HG02943 (cell line): ENCODE data around the gene COMMD1.

Experiments used
- ATAC-seq: cut with Tn5 transposase; IDR thresholded peaks from one replicate; pipeline ENCODE4 v1.9.1; 2021; ENCODE audit warnings: mild to moderate bottlenecking, low read depth, moderate library complexity; ENCODE audit not compliant: unreplicated experiment

COMMD1 gene

DNA sequence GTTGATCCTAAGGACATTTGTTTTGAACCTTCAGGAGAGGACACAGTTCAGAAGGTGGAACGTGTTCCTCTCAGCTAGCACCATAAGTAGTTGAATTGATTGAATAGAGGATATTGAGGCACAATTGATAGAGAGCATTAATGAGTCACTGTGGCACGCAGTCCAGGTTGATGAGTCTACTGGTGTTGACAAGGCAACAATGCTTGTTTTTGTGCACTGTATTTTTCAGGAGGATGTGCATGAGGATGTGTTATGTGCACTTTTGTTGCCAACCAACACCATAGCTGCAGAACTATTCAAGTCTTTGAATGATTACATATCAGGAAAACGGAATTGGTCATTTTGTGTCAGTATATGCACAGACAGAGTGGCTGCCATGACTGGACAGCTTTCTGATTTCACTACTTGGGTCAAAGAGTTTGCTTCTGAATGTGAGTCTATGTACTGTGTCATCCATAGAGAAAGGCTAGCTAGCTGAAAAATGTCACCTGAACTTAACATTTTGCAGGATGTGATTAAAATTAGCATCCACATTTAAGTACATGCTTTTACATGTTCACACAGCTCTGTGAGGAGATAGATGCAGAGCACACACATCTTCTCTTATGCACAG, 150.4 kb downstream of the COMMD1 start:
- no peak for ATAC-seq

GRCh38 chr2:62056341-62056740, 150.9 kb downstream of the COMMD1 start:
- no peak for ATAC-seq

DNA sequence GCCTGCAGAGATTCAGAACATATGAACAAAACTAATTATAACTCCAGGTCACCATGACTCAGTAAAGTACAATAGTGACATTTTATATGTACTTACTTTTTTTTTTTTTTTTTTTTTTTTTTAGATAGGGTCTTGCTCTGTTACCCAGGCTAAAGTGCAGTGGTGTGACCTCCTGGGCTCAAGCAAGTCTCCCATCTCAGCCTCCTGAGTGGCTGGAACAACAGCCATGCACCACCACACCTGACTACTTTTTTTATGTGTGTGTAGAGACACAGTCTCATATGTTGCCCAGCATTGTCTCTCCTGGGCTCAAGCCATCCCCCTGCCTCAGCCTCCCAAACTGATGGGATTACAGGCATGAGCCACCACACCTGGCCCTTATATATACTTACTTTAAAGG, 159.8 kb downstream of the COMMD1 start:
- ATAC-seq: no peak

- no peak for ATAC-seq
Observed at GRCh38 chr2:62071126-62071598, 165.7 kb downstream of the COMMD1 start.

DNA sequence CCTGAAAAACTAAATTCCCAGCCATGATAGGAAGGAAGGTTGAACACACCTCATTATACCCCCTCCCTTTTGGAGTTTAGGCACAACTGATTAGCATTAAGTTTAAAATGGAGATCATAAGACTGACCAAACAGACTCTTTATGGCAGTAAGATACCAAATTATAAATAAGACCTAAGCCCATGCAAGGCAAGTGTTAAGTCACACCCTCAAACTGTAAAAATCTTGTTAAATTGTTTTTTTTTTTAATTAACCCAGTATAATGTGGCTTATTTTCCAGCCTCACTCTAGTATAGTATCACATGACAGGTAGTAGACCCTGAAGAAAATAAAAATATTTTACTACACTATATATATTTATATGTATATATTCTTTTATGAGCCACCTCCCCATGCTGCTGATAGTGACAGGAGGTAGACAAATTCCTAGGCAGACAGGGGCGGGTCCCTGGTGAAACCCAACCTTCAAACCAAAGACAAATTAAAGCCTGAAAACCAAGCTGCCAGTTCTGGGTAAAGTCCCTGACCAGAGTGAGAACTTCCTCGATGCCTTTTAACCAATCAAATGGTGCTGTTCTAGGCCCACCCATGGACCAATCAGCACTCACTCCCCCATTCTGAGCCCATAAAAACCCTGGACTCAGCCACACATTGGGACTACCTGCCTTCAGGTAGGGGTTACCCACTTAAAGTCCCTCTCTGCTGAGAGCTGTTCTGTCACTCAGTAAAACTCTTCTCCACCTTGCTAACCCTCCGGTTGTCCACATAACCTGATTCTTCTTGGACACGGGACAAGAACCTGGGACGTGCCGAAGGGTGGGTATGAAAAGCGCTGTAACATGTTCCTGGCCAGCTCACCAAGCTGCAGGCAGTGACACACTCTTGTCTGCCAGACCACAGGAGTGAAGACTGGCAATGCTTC, 166.5 kb downstream of the COMMD1 start:
- ATAC-seq: no peak

GRCh38 chr2:62074233-62074632, 168.8 kb downstream of the COMMD1 start:
- ATAC-seq: no peak

GRCh38 chr2:62076980-62077638, 171.6 kb downstream of the COMMD1 start:
- no peak for ATAC-seq

DNA sequence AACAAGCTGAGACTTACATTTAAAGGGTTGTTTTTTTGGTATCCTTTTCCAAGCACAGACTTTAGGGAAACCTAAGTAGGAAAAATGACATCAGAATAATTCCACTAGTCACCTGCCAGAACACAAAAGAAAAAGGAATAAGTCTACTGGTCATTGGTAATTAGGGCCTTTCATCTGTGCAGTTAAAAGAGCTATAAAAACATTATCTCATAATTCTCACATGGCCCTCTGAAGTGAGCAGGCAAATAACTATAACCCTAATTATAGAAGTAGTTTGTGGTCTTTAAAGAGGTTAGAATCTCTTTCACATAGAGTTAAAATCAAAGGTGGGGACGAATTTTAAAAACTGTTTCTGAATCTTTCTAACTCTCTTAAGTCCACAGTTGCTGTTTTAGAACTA, 179.3 kb downstream of the COMMD1 start:
- no peak for ATAC-seq

- no peak for ATAC-seq
Observed at GRCh38 chr2:62089658-62090057, 184.2 kb downstream of the COMMD1 start.

- no peak for ATAC-seq
Observed at GRCh38 chr2:62091471-62091870, 186.0 kb downstream of the COMMD1 start.

DNA sequence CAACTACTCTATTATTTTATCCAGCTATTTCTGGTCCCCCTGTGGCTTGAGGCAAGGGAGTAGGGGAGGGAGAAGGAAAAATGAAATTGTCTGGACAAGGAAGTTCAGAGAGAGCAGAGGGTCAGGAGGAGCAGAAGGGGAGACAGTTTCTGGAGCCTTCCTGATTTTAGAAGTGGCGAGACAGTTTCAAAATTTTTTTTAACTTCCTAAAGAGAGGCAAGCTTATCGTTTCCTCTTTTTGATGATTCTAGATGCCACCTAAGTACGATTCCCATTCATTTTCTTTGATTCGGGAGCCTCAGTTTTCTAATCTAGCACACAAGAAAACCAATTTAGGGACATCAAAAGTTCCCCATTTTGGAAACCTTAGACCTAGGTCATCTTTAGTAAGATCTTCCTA, 193.6 kb downstream of the COMMD1 start:
- peak; percentile 8 for ATAC-seq

DNA sequence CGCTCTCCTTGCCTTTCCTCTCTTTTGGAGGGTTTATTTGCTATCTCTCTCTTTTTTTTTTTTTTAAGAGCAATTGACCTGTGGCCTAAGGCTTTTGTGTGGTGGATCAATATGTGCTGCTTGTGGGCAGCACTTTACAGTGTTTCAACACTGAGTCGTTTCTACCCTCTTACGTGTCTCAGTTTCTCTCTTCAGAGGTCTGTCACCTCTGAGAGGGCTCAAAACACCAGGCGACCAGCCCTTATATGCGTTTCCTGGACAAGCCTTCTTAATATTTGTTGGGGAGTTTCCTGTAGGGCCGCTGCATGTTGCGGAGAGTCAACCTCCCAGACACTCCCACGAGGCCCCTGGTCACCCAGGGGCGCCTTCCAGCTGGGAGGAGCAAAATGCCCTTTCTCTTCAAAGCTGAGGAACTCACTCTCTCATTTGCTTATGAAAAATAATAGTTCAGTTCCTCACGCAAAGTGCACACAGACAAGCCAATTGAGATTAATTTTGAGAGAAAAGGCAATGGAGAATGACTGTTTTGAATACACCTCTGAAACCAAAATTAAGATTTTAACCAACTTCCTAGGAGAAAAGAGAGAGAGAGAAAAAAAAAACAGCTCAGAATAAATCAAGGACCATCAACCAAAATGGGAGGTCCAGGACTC, 194.2 kb downstream of the COMMD1 start:
- peak; percentile 92 for ATAC-seq

DNA sequence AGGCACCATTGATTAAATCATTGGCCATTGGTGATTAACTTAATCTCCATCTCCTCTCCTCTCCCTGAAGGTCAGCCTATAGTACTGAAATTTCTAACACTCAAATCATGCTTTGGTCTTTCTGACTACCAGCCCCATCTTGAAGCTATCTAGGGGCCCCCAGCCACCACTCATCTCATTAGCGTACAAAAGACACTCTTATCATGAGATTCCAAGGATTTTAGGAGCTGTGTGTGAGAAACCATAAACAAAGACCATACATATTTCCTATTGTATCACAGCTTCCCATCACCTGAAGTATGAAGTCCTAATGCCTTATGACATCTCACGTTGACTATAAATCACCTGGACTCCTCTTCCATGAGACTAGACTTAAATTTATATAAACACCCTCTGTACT, 196.4 kb downstream of the COMMD1 start:
- ATAC-seq: no peak

GRCh38 chr2:62102402-62102920, 197.0 kb downstream of the COMMD1 start:
- ATAC-seq: no peak

- no peak for ATAC-seq
Observed at GRCh38 chr2:62109554-62109953, 204.1 kb downstream of the COMMD1 start.

DNA sequence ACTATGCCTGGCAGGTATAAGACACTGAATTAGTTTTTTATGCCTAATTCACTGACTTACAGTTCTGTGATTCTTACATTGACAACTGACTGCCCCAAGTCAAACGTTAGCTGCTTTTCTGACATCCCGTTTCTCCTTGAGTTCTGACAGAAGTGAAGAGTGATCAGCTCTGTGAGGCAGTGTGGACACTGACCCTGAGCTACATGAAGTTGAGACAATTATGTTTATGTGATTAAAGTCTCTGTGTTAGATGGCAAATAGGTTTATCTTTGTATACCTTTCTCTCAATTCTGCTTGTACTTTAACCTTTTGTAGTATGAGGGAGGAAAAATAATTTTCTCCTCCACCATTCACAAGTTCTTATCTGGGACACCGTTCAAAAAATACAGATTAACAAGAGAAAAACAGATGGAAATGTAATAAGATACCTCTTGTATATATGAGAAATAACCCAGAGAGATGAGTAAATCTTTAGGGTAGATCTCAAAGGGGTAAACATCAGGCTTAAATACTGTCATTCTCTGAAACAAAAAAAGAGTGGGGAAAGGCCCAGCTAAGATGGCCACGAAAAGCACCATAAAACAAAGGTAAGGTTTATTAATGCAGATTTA, 205.0 kb downstream of the COMMD1 start:
- ATAC-seq: no peak

DNA sequence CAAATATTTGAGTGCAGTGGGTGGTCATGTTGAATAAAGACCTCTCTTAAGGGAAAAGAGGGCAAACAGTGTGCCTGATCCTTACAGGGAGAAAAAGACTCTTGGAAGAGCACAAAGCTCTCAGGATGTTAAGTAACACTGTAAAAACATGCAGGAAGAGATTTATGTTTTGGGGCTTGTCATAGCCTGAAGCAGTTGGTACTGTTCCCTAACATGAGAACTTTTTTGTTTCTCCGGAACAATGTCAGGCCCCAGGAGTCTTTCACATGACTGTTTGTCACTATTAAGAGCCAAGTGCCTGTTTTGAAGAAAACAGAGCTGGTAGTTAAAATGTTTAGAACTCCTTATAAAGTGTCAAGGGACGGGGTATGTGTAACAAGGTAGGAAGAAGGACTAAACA, 206.7 kb downstream of the COMMD1 start:
- no peak for ATAC-seq

GRCh38 chr2:62114564-62114963, 209.1 kb downstream of the COMMD1 start:
- no peak for ATAC-seq

GRCh38 chr2:62116983-62117382, 211.5 kb downstream of the COMMD1 start:
- ATAC-seq: no peak

DNA sequence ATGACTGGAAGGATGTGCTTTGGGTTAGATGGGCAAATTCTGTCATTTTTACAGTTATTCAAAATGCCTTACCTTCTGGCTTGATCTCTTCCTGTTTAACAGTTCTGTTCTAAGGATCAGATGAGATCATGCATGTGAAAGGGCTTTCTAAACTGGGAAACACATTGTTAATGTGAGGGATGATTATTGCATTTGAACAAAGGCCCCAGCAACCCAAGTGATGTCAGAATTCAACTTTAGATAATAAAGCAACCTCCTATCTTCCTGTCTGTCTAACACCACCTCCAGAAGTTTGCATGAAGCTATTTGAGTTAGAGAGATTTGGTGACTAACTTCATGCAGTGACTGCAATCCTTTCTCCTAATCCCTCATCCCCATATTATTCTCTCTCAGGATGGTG, 212.7 kb downstream of the COMMD1 start:
- ATAC-seq: no peak
